Smooth muscle cell (in vitro differentiated cells): ENCODE measurements around the gene ZNF219. TPM values are rescaled to one million over a fixed set of nuclear protein-coding genes. Genes with fewer than 3 reads are reported as not detected.

Source experiments
- DNase-seq: peaks from one replicate; lab custom pipeline; 2025; ENCODE audit not compliant: unreplicated experiment; lab: John Stamatoyannopoulos, UW
- H2AFZ ChIP-seq: fragments of 200-600 bp; sonication (generic); 2 replicates; pipeline ENCODE4 v1.6.0; 2016; ENCODE audit warnings: antibody characterized with exemption, low read depth, mild to moderate bottlenecking
- H3F3A ChIP-seq: fragments of 200-600 bp; sonication (generic); 2 replicates; pipeline ENCODE4 v1.6.0; 2017; ENCODE audit warnings: antibody characterized with exemption, low read depth
- H3K27ac ChIP-seq: fragments of 200-600 bp; sonication (generic); 2 replicates; pipeline ENCODE4 v1.5.1; 2016; ENCODE audit warnings: low read depth, mild to moderate bottlenecking
- H3K27me3 ChIP-seq: fragments of 200-600 bp; sonication (generic); 2 replicates; pipeline ENCODE4 v1.6.1; 2016; ENCODE audit warnings: low read depth, mild to moderate bottlenecking
- H3K36me3 ChIP-seq: fragments of 200-600 bp; sonication (generic); 2 replicates; pipeline ENCODE4 v1.5.1; 2016; ENCODE audit warnings: low read depth
- H3K4me1 ChIP-seq: fragments of 200-600 bp; sonication (generic); 2 replicates; pipeline ENCODE4 v1.5.1; 2016; ENCODE audit warnings: low read depth
- H3K4me2 ChIP-seq: fragments of 200-600 bp; sonication (generic); 2 replicates; pipeline ENCODE4 v1.6.0; 2016; ENCODE audit warnings: mild to moderate bottlenecking
- H3K4me3 ChIP-seq: fragments of 200-600 bp; sonication (generic); 2 replicates; pipeline ENCODE4 v1.5.1; 2016; ENCODE audit warnings: mild to moderate bottlenecking
- H3K79me2 ChIP-seq: fragments of 200-600 bp; sonication (generic); 2 replicates; pipeline ENCODE4 v1.6.0; 2016; ENCODE audit warnings: low read depth, mild to moderate bottlenecking
- H3K9ac ChIP-seq: fragments of 200-600 bp; sonication (generic); 2 replicates; pipeline ENCODE4 v1.6.0; 2016; ENCODE audit warnings: low read depth
- H3K9me3 ChIP-seq: fragments of 200-600 bp; sonication (generic); replicated peaks from 2 replicates; pipeline ENCODE4 v1.5.1; 2016; ENCODE audit warnings: low read depth
- H4K20me1 ChIP-seq: fragments of 200-600 bp; sonication (generic); 2 replicates; pipeline ENCODE4 v1.6.0; 2016; ENCODE audit warnings: low read depth
- CTCF ChIP-seq: fragments of 200-600 bp; sonication (generic); IDR thresholded peaks from 2 replicates; pipeline ENCODE4 v1.5.1; 2017; ENCODE audit warnings: borderline replicate concordance, mild to moderate bottlenecking, antibody characterized with exemption; ENCODE audit not compliant: insufficient read depth, poor library complexity, severe bottlenecking
- WGBS: methylation state at CpG from one replicate; pipeline ENCODE4 v1.1.7; 2016; ENCODE audit warnings: low lambda C conversion rate; 5-methylcytosine and 5-hydroxymethylcytosine counted together
- polyA plus RNA-seq: library from polyadenylated mRNA; unstranded; fragments of >200 nt; fragmentation: Nextera tagmentation; extraction: Ambion mirVana; gene quantifications from 2 replicates; pipeline ENCODE4 v1.2.1, GENCODE V29; 2016
- total RNA-seq: library from RNA; depleted of rRNA; stranded (reverse); fragments of >200 nt; gene quantifications from 2 replicates; pipeline ENCODE4 v1.2.3, GENCODE V29; 2014

Gene ZNF219
- total and polyA plus RNA-seq, 2 experiments from 2014 or later = 8.8 to 10.0 TPM

- no peak overlapping the region for H3K9ac ChIP-seq
- peaks cover 46% of the 10 kb centered on the region for H3K79me2 ChIP-seq
- no peak overlapping the region for H3K27ac ChIP-seq
- H2AFZ ChIP-seq = no peak overlapping the region
- TF ChIP-seq CTCF = no peak
- 95% methylated on average over 10 of the region's 10 CpGs for WGBS
- no peaks in the 10 kb centered on the region for H3K4me1 ChIP-seq
- H4K20me1 ChIP-seq = peaks cover 64% of the 10 kb centered on the region
- no peak overlapping the region for H3K4me2 ChIP-seq
- no peak overlapping the region for H3K4me3 ChIP-seq
- H3K36me3 ChIP-seq = peaks cover 10% of the 10 kb centered on the region
- DNase-seq = no peak
- no peaks in the 10 kb centered on the region for H3K27me3 ChIP-seq
- H3F3A ChIP-seq = peaks cover 36% of the 10 kb centered on the region
- no peaks in the 10 kb centered on the region for H3K9me3 ChIP-seq
Measured at GRCh38 chr14:21078726-21079125, 19.7 kb downstream of the ZNF219 start.

GRCh38 chr14:21078287-21078686 is 20.2 kb downstream of the ZNF219 start:
- Histone ChIP-seq H3K9me3 (no peaks in the 10 kb centered on the region), H3K36me3 (peaks cover 10% of the 10 kb centered on the region), H3K4me3 (no peak overlapping the region), H3K79me2 (peaks cover 50% of the 10 kb centered on the region), H4K20me1 (peaks cover 66% of the 10 kb centered on the region), H3K4me2 (no peak overlapping the region), H3K27me3 (no peaks in the 10 kb centered on the region), H3K9ac (no peak overlapping the region), H2AFZ (no peak overlapping the region), H3K4me1 (no peaks in the 10 kb centered on the region), H3K27ac (peak overlapping the region; percentile 15), H3F3A (peaks cover 38% of the 10 kb centered on the region)
- TF ChIP-seq CTCF = no peak
- no peak for DNase-seq
- WGBS = 96% methylated on average over 5 of the region's 5 CpGs

- no peak overlapping the region for H3K9ac ChIP-seq
- no peak overlapping the region for H3K4me2 ChIP-seq
- H3K4me1 ChIP-seq = no peaks in the 10 kb centered on the region
- DNase-seq = no peak
- no peak overlapping the region for H2AFZ ChIP-seq
- peaks cover 56% of the 10 kb centered on the region for H3K79me2 ChIP-seq
- peaks cover 10% of the 10 kb centered on the region for H3K36me3 ChIP-seq
- no peaks in the 10 kb centered on the region for H3K9me3 ChIP-seq
- H3K27me3 ChIP-seq = no peaks in the 10 kb centered on the region
- WGBS = 97% methylated on average over 2 of the region's 2 CpGs
- H3K4me3 ChIP-seq = no peak overlapping the region
- TF ChIP-seq CTCF = no peak
- peak overlapping the region; percentile 15 for H3K27ac ChIP-seq
- H4K20me1 ChIP-seq = peaks cover 68% of the 10 kb centered on the region
- peaks cover 39% of the 10 kb centered on the region for H3F3A ChIP-seq
Measured at GRCh38 chr14:21077672-21078071, 20.8 kb downstream of the ZNF219 start.

- no peak overlapping the region for H3K4me3 ChIP-seq
- no peaks in the 10 kb centered on the region for H3K9me3 ChIP-seq
- peaks cover 7% of the 10 kb centered on the region for H3K4me1 ChIP-seq
- no peak overlapping the region for H3K9ac ChIP-seq
- peaks cover 53% of the 10 kb centered on the region for H4K20me1 ChIP-seq
- no peaks in the 10 kb centered on the region for H3K27me3 ChIP-seq
- peaks cover 10% of the 10 kb centered on the region for H3K36me3 ChIP-seq
- TF ChIP-seq CTCF = no peak
- H3K4me2 ChIP-seq = no peak overlapping the region
- no peak for DNase-seq
- H3K79me2 ChIP-seq = peaks cover 60% of the 10 kb centered on the region
- peak overlapping the region; percentile 44 for H3K27ac ChIP-seq
- WGBS = 93% methylated on average over 7 of the region's 9 CpGs
- H3F3A ChIP-seq = peaks cover 40% of the 10 kb centered on the region
- no peak overlapping the region for H2AFZ ChIP-seq
Measured at GRCh38 chr14:21075719-21076437, 22.6 kb downstream of the ZNF219 start.
